C4-2B (cell line): ENCODE measurements around the gene PCDHA1.

Experiments used
- ZFX ChIP-seq: fragments of 450-650 bp; IDR thresholded peaks from 2 replicates; pipeline ENCODE4 v1.6.1; 2017
- TF ChIP-seq, protein P1 (sequence below): fragments of 450-650 bp; conservative IDR thresholded peaks from 2 replicates; pipeline ENCODE4 v1.5.1; 2017; ENCODE audit warnings: mild to moderate bottlenecking

GRCh38 chr5:140998921-140999410 lies 213.0 kb downstream of the PCDHA1 start:
- TF ChIP-seq, protein P1, sequence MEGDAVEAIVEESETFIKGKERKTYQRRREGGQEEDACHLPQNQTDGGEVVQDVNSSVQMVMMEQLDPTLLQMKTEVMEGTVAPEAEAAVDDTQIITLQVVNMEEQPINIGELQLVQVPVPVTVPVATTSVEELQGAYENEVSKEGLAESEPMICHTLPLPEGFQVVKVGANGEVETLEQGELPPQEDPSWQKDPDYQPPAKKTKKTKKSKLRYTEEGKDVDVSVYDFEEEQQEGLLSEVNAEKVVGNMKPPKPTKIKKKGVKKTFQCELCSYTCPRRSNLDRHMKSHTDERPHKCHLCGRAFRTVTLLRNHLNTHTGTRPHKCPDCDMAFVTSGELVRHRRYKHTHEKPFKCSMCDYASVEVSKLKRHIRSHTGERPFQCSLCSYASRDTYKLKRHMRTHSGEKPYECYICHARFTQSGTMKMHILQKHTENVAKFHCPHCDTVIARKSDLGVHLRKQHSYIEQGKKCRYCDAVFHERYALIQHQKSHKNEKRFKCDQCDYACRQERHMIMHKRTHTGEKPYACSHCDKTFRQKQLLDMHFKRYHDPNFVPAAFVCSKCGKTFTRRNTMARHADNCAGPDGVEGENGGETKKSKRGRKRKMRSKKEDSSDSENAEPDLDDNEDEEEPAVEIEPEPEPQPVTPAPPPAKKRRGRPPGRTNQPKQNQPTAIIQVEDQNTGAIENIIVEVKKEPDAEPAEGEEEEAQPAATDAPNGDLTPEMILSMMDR, result no peak
- TF ChIP-seq ZFX, result no peak
